Heart right ventricle (tissue), 16 donors: ENCODE data around the gene ESYT1. TPM values are rescaled to one million over a fixed set of nuclear protein-coding genes. Genes with fewer than 3 reads are reported as not detected.

Source experiments
- ATAC-seq, 8 donors: fragments of 200-7000 bp; cut with Tn5 transposase; one replicate each; pipeline ENCODE4 v1.9.1; 2020; ENCODE audit warnings: mild to moderate bottlenecking in 8 of 8, moderate library complexity in 8 of 8, moderate number of reproducible peaks in 1 of 8
- DNase-seq, 2 donors: peaks; one replicate each; pipeline ENCODE4 v3.0.0-alpha.2; 2020
- H3K27ac ChIP-seq, 10 donors: fragments of 200-600 bp; sonication (generic) in 2 of 10; one replicate each; pipeline versions ENCODE4 v1.5.0 to v1.8.0; 2020 to 2022; ENCODE audit warnings: mild to moderate bottlenecking in 3 of 10
- H3K27me3 ChIP-seq, 7 donors: fragments of 200-600 bp; one replicate each; pipeline ENCODE4 v1.8.0; 2021 to 2022; ENCODE audit warnings: mild to moderate bottlenecking in 2 of 7
- H3K36me3 ChIP-seq, 9 donors: fragments of 200-600 bp; sonication (generic) in 1 of 9; one replicate each; pipeline versions ENCODE4 v1.5.0 to v1.8.0; 2020 to 2022; ENCODE audit warnings: mild to moderate bottlenecking in 2 of 9
- H3K4me1 ChIP-seq, 9 donors: fragments of 200-600 bp; sonication (generic) in 1 of 9; one replicate each; pipeline versions ENCODE4 v1.5.0 to v1.8.0; 2020 to 2022; ENCODE audit warnings: mild to moderate bottlenecking in 4 of 9
- H3K4me3 ChIP-seq, 10 donors: fragments of 200-600 bp; sonication (generic) in 2 of 10; one replicate each; pipeline versions ENCODE4 v1.5.0 to v1.8.0; 2020 to 2022; ENCODE audit warnings: mild to moderate bottlenecking in 7 of 10, moderate library complexity in 2 of 10
- H3K9me3 ChIP-seq, 11 donors: fragments of 200-600 bp in 10 of 11; sonication (generic) in 2 of 11; one replicate each; pipeline versions ENCODE4 v1.5.0 to v1.8.0; 2013 to 2022; ENCODE audit warnings: mild to moderate bottlenecking in 2 of 11, control low read depth in 1 of 11, moderate library complexity in 1 of 11
- CTCF ChIP-seq, 9 donors: fragments of 200-600 bp; sonication (generic) in 2 of 9; IDR thresholded peaks; one replicate each; pipeline versions ENCODE4 v1.5.0 to v1.8.0; 2021 to 2022; ENCODE audit warnings: antibody characterized with exemption in 9 of 9, mild to moderate bottlenecking in 5 of 9, moderate library complexity in 1 of 9
- WGBS, 2 donors: extraction: QIAGEN DNeasy Blood & Tissue Kit; methylation state at CpG; one replicate each; pipeline ENCODE4 v1.1.7; 2013; ENCODE audit warnings: inconsistent platforms in 1 of 2; 5-methylcytosine and 5-hydroxymethylcytosine counted together
- intact Hi-C, 10 donors: fragments of 100-400 bp; cut with DNase I; formaldehyde crosslinking; loops; one replicate each; pipeline versions ENCODE4 v1.11.1 to v1.14.2; 2022
- polyA plus RNA-seq, 2 donors: library from polyadenylated mRNA; stranded (reverse); fragments of 200-250 nt; gene quantifications; one replicate each; pipeline ENCODE4 v1.2.3, GENCODE V29; 2013
- total RNA-seq, 10 donors: library from RNA; stranded (reverse); fragmentation: NEBNext Ultra II Directional in 3 of 10; extraction: Animal tissue kit (Norgen Biotek cat#: 25700) in 3 of 10; gene quantifications; one replicate each; pipeline versions ENCODE4 v1.2.1 to v1.2.4, GENCODE V29; 2021 to 2023
- donor health status: Arrhythmogenic right ventricular cardiomyopathy.
- donor health status: ischemic (EF 13 %, LVEDD 7.1; RV severe dilation, severe dysfunction).
- donor health status: healthy with polysubstance abuse.
- donor health status: DM: no; HTN: yes; CAD: no.
- donor health status: DM: no; HTN: no; CAD: no.
- donor health status: ischemic (EF 25% LVEDD 6.9; RV normal size, moderate dysfunction).
- donor health status: ischemic (EF 25% LVEDD 5.7; RV mildly dilated, moderate dysfunction).
- donor health status: healthy.
- donor health status: DM: yes; HTN: yes; CAD: no.
- donor health status: Ischemic cardiomyopathy.
- donor health status: ischemic (EF 35%, LVEDD 5.7; RV mildly dilated, moderate dysfunction).
- donor health status: nonischemic (EF 11% LVEDD 7.7; RV severe dilation, severe dysfunction).
- donor health status: DM: yes; HTN: yes; CAD: no.
- donor health status: PGD.
- donor health status: ischemic (EF 29% LVEDD 5.4; RV normal size, mild dysfunction).
- donor health status: nonischemic (EF 23%, LVEDD 6.1; RV moderate dilation, normal function).

The ESYT1 gene
- total and polyA plus RNA-seq, 12 donors: 20.9 to 57.3 (median 31.9) TPM

GRCh38 chr12:56150563-56150962 is 22.5 kb downstream of the ESYT1 start:
- WGBS, 2 donors: 65 to 72% methylated on average over 3 of the region's 3 CpGs
- no peak for ATAC-seq
- H3K27ac ChIP-seq: peak overlapping the region in 2 of 10 donors; percentile 91 to 95

GRCh38 chr12:56151672-56152131 is 23.6 kb downstream of the ESYT1 start:
- peaks cover 0 to 16% (median 0%) of the 10 kb centered on the region in 9 donors for H3K36me3 ChIP-seq
- ATAC-seq (peak; percentile 16 to 46 (median 28)), DNase-seq (no peak)
- peak overlapping the region; percentile 89 to 97 (median 93) for H3K27ac ChIP-seq
- WGBS, 2 donors: 6 to 11% methylated on average over 12 of the region's 12 CpGs
- peaks cover 3 to 41% (median 35%) of the 10 kb centered on the region in 9 donors for H3K4me1 ChIP-seq
- peak overlapping the region; percentile 38 to 85 (median 69) for H3K4me3 ChIP-seq
- intact Hi-C loops: loop anchor here in 1 of 10 donors (2.0 kb wide), 1 partner anchor 37 kb away; the partner anchor contains the start of gene SMARCC2
- TF ChIP-seq CTCF (IDR thresholded peaks at IDR 0.05): peak in 5 of 9 donors; percentile 21 to 38 (median 34)
- H3K9me3 ChIP-seq: no peaks in the 10 kb centered on the region
- H3K27me3 ChIP-seq: no peaks in the 10 kb centered on the region

More at GRCh38 chr12:56150563-56150962, 22.5 kb downstream of the ESYT1 start:
- intact Hi-C loops: no loop called here
- no peak for DNase-seq
- H3K9me3 ChIP-seq: no peaks in the 10 kb centered on the region
- H3K4me3 ChIP-seq: no peak overlapping the region
- no peak for TF ChIP-seq CTCF (IDR thresholded peaks at IDR 0.05)
- H3K36me3 ChIP-seq: peaks cover 0 to 15% (median 0%) of the 10 kb centered on the region in 9 donors
- H3K27me3 ChIP-seq: no peaks in the 10 kb centered on the region
- H3K4me1 ChIP-seq: peaks cover 7 to 44% (median 39%) of the 10 kb centered on the region in 9 donors

GRCh38 chr12:56152132-56152755 is 24.2 kb downstream of the ESYT1 start, which contains the start of gene MYL6B:
TSS of gene MYL6B (plus strand) at chr12:56152587. CDS start at chr12:56153919, 1,332 bp downstream.
- H3K4me1 ChIP-seq: peaks cover 3 to 41% (median 35%) of the 10 kb centered on the region in 9 donors
- peak within 1 kb of the TSS; percentile 38 to 85 (median 69) for H3K4me3 ChIP-seq
- intact Hi-C loops: loop anchor here in 1 of 10 donors (2.0 kb wide), 1 partner anchor 37 kb away; the partner anchor contains the start of gene SMARCC2
- no peak for TF ChIP-seq CTCF (IDR thresholded peaks at IDR 0.05)
- DNase-seq: peak; percentile 93 to 94
- peaks cover 0 to 16% (median 0%) of the 10 kb centered on the region in 9 donors for H3K36me3 ChIP-seq
- H3K27me3 ChIP-seq: no peaks in the 10 kb centered on the region
- peak within 1 kb of the TSS; percentile 89 to 97 (median 93) for H3K27ac ChIP-seq
- H3K9me3 ChIP-seq: no peaks in the 10 kb centered on the region
- peak; percentile 93 to 98 (median 96) for ATAC-seq
- 0% methylated on average over 37 of the region's 37 CpGs for WGBS, 2 donors

- TF ChIP-seq CTCF (IDR thresholded peaks at IDR 0.05): no peak
- ATAC-seq (no peak), DNase-seq (no peak)
- no peaks in the 10 kb centered on the region for H3K9me3 ChIP-seq
- intact Hi-C loops: loop anchor here in 1 of 10 donors (2.0 kb wide), 1 partner anchor 36 kb away; the partner anchor contains the start of gene SMARCC2
- peak overlapping the region in 9 of 10 donors; percentile 89 to 97 (median 93) for H3K27ac ChIP-seq
- H3K4me1 ChIP-seq: peaks cover 6 to 40% (median 35%) of the 10 kb centered on the region in 9 donors
- peaks cover 0 to 16% (median 0%) of the 10 kb centered on the region in 9 donors for H3K36me3 ChIP-seq
- 13 to 16% methylated on average over 8 of the region's 8 CpGs for WGBS, 2 donors
- H3K4me3 ChIP-seq: peak overlapping the region in 9 of 10 donors; percentile 52 to 85 (median 70)
- H3K27me3 ChIP-seq: no peaks in the 10 kb centered on the region
Measured at GRCh38 chr12:56152756-56153677, 24.9 kb downstream of the ESYT1 start.
